ENCODE results near the gene SCYGR5.

GRCh38 chr2:227657199-227657845, 9.3 kb upstream of the SCYGR5 start:
- TF ChIP-seq EP300 (IDR thresholded peaks at IDR 0.05) (no peak), POLR2A (IDR thresholded peaks at IDR 0.05; ENCODE audit: low read depth) (no peak), POLR2AphosphoS5 (IDR thresholded peaks at IDR 0.05) (no peak)
- TF ChIP-seq, protein P1, sequence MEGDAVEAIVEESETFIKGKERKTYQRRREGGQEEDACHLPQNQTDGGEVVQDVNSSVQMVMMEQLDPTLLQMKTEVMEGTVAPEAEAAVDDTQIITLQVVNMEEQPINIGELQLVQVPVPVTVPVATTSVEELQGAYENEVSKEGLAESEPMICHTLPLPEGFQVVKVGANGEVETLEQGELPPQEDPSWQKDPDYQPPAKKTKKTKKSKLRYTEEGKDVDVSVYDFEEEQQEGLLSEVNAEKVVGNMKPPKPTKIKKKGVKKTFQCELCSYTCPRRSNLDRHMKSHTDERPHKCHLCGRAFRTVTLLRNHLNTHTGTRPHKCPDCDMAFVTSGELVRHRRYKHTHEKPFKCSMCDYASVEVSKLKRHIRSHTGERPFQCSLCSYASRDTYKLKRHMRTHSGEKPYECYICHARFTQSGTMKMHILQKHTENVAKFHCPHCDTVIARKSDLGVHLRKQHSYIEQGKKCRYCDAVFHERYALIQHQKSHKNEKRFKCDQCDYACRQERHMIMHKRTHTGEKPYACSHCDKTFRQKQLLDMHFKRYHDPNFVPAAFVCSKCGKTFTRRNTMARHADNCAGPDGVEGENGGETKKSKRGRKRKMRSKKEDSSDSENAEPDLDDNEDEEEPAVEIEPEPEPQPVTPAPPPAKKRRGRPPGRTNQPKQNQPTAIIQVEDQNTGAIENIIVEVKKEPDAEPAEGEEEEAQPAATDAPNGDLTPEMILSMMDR (IDR thresholded peaks at IDR 0.05), result no peak

Data from esophagus muscularis mucosa (tissue), 4 donors.